Activated CD4-positive, CD25-positive, alpha-beta regulatory T cell (primary cell): ENCODE results near the gene PA2G4.

ENCODE experiments used
- DNase-seq, 4 experiments: peaks; one replicate each; lab custom pipeline; 2025; lab: John Stamatoyannopoulos, UW

Gene PA2G4

DNA sequence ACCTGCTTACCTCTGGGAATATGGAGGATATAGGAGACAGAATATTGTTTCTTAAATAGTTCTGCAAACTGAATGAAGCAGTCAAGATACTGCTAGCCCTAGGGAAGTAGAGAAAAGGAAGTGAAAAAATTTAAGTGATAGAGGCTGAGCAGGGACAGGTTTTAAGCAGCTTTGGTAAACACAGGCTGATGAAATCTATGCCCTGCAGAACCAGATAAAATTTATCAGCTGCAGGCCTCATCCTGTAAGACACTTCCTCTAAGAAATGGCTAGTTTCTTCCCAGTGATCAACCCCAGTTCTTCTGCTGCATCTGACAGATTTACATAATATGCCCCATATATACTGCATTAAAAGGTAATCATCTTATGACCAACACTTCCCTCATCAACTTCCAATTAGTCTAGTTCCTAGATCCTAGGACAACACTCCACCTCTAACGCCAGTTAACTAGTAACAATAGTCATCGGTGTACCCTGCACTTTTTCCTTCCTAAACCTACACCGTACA, 22.4 kb downstream of the PA2G4 start:
- DNase-seq = no peak

DNA sequence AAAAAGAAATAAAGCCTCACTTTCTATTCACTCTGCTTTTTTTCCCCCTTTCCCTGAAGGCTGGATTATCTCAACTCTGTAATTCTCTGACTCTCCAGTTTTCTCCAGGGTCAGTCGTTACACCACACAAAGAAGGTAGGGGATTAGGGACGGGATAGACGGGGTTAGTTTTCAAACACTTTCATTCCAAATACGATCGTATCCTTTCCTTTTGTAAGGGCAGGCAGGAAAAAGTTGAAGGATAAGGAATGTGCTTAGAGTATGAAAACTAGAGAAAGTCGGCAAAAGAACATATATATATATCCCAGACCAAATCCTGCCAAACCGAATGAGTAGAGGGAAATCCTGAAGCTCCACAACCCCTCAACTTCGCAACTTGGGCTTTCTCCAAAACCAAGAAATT, 23.1 kb downstream of the PA2G4 start:
- DNase-seq = no peak

- peak; percentile 86 to 94 (median 92) for DNase-seq
Measured at GRCh38 chr12:56127888-56128669, 23.7 kb downstream of the PA2G4 start, which contains the start of gene ESYT1. Gene ESYT1 (plus strand): TSS chr12:56128267. CDS start chr12:56128320, 53 bp downstream.

- no peak for DNase-seq
Measured at GRCh38 chr12:56128670-56129205, 24.4 kb downstream of the PA2G4 start.

GRCh38 chr12:56129206-56129941, 25.0 kb downstream of the PA2G4 start:
- DNase-seq = peak; percentile 14 to 63 (median 41)

DNA sequence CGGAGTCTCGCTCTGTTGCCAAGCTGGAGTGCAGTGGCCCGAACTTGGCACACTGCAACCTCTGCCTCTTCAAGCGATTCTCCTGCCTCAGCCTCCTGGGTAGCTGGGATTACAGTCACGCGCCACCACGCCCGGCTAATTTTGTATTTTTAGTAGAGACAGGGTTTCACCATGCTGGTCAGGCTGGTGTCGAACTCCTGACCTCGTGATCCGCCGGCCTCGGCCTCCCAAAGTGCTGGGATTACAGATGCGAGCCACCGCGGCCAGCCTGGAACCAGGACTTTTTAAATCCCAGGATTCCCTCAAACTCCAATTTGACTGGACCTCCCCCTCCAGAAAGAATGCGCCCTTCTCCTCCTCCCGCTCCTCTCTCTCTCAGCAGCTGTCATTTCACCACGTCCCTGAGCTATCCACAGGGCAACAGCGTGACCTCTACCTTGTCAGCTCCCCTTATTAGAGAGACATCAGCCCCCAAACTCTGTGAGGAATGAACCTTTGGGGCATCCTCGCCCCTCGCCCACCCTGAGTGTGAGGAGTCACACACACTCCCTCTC, 25.7 kb downstream of the PA2G4 start:
- DNase-seq = no peak

DNA sequence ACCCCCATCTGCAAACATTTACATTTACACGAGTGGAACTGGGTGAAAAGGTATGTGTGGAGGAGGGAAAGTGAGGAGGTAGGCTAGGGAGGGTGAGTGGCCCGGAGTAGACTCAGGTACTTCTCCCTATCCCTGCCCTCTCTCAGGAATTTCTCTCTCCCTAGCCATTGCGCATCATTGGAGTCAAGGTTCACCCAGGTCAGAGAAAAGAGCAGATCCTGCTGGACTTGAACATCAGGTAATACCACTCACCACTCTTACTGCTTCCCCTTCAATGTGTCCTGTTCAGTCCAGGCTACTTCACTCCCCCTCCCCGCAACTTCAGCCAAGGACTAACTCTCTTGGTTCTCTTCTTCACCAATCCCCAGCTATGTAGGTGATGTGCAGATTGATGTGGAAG, 26.5 kb downstream of the PA2G4 start:
- no peak for DNase-seq

DNA sequence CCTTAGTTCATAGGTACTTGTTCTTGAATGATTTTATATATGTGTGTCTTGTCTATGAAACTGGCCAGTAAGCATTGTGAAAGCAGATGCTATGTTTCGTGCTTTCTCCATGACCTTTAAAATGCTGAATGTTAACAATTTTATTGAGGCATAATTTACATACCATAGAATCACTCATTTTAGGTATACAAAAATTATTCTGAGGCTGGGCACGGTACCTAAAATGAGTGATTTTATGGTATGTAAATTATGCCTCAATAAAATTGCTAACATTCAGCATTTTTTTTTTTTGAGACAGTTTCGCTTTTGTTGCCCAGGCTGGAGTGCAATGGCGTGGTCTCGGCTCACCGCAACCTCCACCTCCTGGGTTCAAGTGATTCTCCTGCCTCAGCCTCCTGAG, 30.5 kb downstream of the PA2G4 start:
- no peak for DNase-seq

GRCh38 chr12:56137853-56138571, 33.7 kb downstream of the PA2G4 start:
- no peak for DNase-seq

- no peak for DNase-seq
Measured at GRCh38 chr12:56141946-56142784, 37.8 kb downstream of the PA2G4 start.

DNA sequence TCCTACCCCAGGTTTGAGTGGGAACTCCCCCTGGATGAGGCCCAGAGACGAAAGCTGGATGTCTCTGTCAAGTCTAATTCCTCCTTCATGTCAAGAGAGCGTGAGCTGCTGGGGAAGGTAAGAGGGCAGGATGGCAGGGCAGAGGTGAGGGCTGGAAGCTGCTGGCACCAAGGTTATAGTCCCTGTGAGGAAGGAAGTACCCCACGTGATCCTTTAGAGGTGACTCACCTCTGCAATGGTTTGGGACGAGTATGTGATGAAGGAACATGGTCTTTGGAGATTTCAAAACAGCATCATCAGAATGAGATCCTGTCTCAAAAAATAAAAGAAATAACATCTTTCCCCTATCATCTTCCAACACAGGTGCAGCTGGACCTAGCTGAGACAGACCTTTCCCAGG, 38.9 kb downstream of the PA2G4 start:
- DNase-seq = no peak

- no peak for DNase-seq
Measured at GRCh38 chr12:56143870-56144269, 39.5 kb downstream of the PA2G4 start.

DNA sequence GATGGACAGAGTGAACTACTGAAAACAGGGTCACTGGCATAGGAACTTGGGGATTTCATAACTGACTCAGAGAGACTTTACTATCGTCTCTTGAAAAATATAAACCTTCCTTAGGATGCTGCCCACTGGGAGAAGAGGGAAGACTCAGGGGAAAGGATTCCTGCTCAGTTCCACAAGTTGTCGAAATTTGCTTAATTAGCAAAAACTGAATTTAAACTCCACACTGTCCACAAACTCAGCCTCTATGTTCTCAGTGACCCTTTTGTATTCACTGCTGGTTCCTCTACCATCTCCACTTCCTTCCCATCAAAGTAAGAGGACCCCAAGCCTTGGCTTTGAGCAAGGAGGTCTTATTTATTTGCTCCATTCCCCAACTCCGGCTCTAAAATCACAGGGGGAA, 40.9 kb downstream of the PA2G4 start:
- no peak for DNase-seq

DNA sequence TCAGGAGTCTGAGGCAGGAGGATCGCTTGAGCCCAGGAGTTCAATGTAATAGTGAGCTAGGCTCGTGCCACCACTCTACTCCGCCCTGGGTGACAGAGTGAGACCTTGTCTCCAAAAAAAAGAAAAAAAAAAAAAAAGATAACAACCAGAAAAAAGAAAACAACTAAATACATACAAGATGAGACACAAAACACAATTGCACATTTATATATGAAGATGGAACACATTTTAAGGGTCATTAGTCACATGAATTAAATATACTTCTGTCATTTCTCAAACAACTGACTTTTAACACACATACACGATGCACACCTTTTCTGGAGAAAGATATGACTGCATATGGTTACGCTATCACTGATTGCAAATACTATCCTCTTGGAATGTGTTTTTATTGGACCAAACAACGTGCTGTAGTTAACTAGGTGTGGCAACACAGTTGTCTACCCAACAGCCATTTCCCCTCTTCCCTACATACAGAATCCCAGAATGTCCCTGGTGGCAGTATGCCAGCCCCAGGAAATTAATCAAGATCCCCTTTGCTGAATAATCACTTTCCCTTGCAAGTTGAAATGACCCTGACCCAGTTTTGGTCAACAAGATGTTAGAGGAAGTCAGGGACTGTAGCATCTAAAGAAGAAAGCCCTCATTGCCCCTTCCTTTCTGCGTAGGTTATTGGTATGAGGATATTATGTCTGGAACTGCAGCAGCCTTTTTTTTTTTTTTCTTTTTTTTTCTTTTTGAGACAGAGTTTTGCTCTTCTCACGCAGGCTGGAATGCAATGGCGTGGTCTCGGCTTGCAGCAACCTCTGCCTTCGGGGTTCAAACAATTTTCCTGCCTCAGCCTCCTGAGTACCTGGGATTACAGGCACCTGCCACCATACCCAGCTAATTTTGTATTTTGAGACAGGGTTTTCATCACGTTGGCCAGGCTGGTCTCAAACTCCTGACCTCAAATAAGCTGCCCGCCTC, 42.4 kb downstream of the PA2G4 start:
- DNase-seq = no peak

DNA sequence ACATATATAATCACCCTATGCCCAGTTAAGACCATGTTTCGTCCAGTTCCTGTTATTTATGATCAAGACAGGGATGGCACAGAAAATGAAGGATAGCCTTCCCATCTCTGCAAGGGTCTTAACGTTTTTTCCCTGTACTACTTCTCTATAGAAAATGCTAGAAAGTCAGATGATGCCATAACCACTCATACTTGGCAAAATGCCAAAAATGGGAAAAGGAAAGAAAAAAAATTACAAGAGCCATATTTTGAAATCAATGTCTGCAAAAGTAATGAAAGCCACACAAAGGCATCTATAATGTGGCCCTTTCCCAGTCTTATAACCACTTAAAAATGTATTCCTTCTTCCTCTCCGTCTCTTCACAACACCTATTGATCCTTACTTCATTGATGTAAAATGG, 46.2 kb downstream of the PA2G4 start:
- no peak for DNase-seq

DNA sequence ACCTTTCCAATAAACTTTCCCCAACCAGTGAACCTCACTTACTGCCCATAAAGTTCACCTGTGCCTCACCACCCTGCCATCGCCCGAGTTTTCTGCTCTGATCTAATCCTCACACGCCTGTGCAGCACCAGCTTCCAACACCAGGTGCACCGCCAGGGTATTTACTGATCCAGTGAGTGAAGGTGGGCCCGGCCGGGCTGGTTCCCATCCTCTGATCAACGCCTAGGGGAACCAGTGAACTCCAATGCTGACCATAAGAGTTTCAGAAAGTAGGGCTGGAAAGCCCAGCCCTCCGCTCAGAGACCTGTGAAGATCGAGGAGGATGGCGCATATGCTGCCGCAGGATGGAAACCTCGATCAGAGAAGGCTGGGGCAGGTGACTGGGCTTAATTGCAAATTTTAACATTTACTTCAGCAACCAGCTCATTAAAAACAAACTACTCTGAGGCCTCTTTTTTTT, 47.3 kb downstream of the PA2G4 start:
- peak; percentile 27 to 57 (median 50) for DNase-seq

GRCh38 chr12:56152132-56152755, 47.9 kb downstream of the PA2G4 start, which contains the start of gene MYL6B:
Gene MYL6B (plus strand): TSS chr12:56152587. CDS start chr12:56153919, 1,332 bp downstream.
- DNase-seq = peak; percentile 86 to 91 (median 88)

- no peak for DNase-seq
Measured at GRCh38 chr12:56152756-56153677, 48.7 kb downstream of the PA2G4 start.
